Ectodermal cell (in vitro differentiated cells): Measurements from ENCODE around the gene CRYBA4.

Experiments used
- H3K27ac ChIP-seq: 2 replicates; pipeline ENCODE4 v1.7.0; 2013; ENCODE audit warnings: mild to moderate bottlenecking, low read depth, low read length; ENCODE audit not compliant: insufficient read depth, poor library complexity, severe bottlenecking
- H3K27me3 ChIP-seq: 2 replicates; pipeline ENCODE4 v1.7.0; 2013; ENCODE audit warnings: mild to moderate bottlenecking, low read length; ENCODE audit not compliant: insufficient read depth, control insufficient read depth, poor library complexity, severe bottlenecking
- H3K36me3 ChIP-seq: one replicate; pipeline ENCODE4 v1.7.0; 2013; ENCODE audit warnings: low read length; ENCODE audit not compliant: control insufficient read depth, insufficient read depth
- H3K4me1 ChIP-seq: one replicate; pipeline ENCODE4 v1.7.0; 2013; ENCODE audit warnings: low read length; ENCODE audit not compliant: control insufficient read depth, insufficient read depth
- H3K4me3 ChIP-seq: 2 replicates; pipeline ENCODE4 v1.7.0; 2013; ENCODE audit warnings: low read depth, low read length, control low read depth; ENCODE audit not compliant: insufficient read depth
- H3K9me3 ChIP-seq: 2 replicates; pipeline ENCODE4 v1.7.0; 2013; ENCODE audit warnings: mild to moderate bottlenecking, low read length, moderate library complexity; ENCODE audit not compliant: control insufficient read depth
- WGBS, 2 experiments: methylation state at CpG; one replicate each; pipeline ENCODE4 v1.1.7; 2013; ENCODE audit warnings: missing lambda C conversion rate in 2 of 2; 5-methylcytosine and 5-hydroxymethylcytosine counted together

CRYBA4 gene

GRCh38 chr22:26658161-26658560 lies 36.4 kb downstream of the CRYBA4 start:
- Histone ChIP-seq H3K27ac (peak overlapping the region; percentile 83), H3K9me3 (no peaks in the 10 kb centered on the region), H3K4me1 (peaks cover 32% of the 10 kb centered on the region), H3K4me3 (peak overlapping the region; percentile 83), H3K27me3 (peaks cover 11% of the 10 kb centered on the region), H3K36me3 (peaks cover 7% of the 10 kb centered on the region)
- 1 to 2% methylated on average over 11 of the region's 11 CpGs for WGBS, 2 experiments

- Histone ChIP-seq H3K4me1 (peaks cover 32% of the 10 kb centered on the region), H3K27me3 (peaks cover 11% of the 10 kb centered on the region), H3K4me3 (peak overlapping the region; percentile 83), H3K27ac (peak overlapping the region; percentile 83), H3K36me3 (peaks cover 13% of the 10 kb centered on the region), H3K9me3 (no peaks in the 10 kb centered on the region)
- WGBS, 2 experiments, result 3 to 5% methylated on average over 27 of the region's 27 CpGs
These were observed 37.1 kb downstream of the CRYBA4 start for GRCh38 chr22:26658671-26659478.

GRCh38 chr22:26660356-26660755 lies 38.6 kb downstream of the CRYBA4 start:
- H3K36me3 ChIP-seq, result peaks cover 13% of the 10 kb centered on the region
- H3K27me3 ChIP-seq, result peaks cover 11% of the 10 kb centered on the region
- peak overlapping the region; percentile 5 for H3K4me3 ChIP-seq
- H3K9me3 ChIP-seq, result no peaks in the 10 kb centered on the region
- WGBS, 2 experiments, result 77 to 82% methylated on average over 4 to 6 of the region's 6 CpGs
- peak overlapping the region; percentile 90 for H3K27ac ChIP-seq
- peaks cover 36% of the 10 kb centered on the region for H3K4me1 ChIP-seq

- H3K36me3 ChIP-seq, result peaks cover 15% of the 10 kb centered on the region
- peaks cover 11% of the 10 kb centered on the region for H3K27me3 ChIP-seq
- H3K4me1 ChIP-seq, result peaks cover 36% of the 10 kb centered on the region
- H3K9me3 ChIP-seq, result no peaks in the 10 kb centered on the region
- H3K4me3 ChIP-seq, result peak overlapping the region; percentile 5
- WGBS, 2 experiments, result 29 to 33% methylated on average over 7 of the region's 7 CpGs
- H3K27ac ChIP-seq, result peak overlapping the region; percentile 90
These were observed 39.3 kb downstream of the CRYBA4 start for GRCh38 chr22:26660961-26661578.

GRCh38 chr22:26662160-26662559 lies 40.4 kb downstream of the CRYBA4 start:
- no peak overlapping the region for H3K27ac ChIP-seq
- no peaks in the 10 kb centered on the region for H3K9me3 ChIP-seq
- peaks cover 8% of the 10 kb centered on the region for H3K27me3 ChIP-seq
- 85 to 92% methylated on average over 2 of the region's 2 CpGs for WGBS, 2 experiments
- peaks cover 32% of the 10 kb centered on the region for H3K4me1 ChIP-seq
- H3K4me3 ChIP-seq, result no peak overlapping the region
- H3K36me3 ChIP-seq, result peaks cover 21% of the 10 kb centered on the region

GRCh38 chr22:26663374-26663923 lies 41.7 kb downstream of the CRYBA4 start:
- H3K4me3 ChIP-seq, result no peak overlapping the region
- peaks cover under 1% of the 10 kb centered on the region for H3K27me3 ChIP-seq
- H3K9me3 ChIP-seq, result no peaks in the 10 kb centered on the region
- 94 to 95% methylated on average over 9 of the region's 9 CpGs for WGBS, 2 experiments
- H3K27ac ChIP-seq, result no peak overlapping the region
- H3K36me3 ChIP-seq, result peaks cover 21% of the 10 kb centered on the region
- peaks cover 35% of the 10 kb centered on the region for H3K4me1 ChIP-seq

GRCh38 chr22:26665813-26666231 lies 44.1 kb downstream of the CRYBA4 start:
- WGBS, 2 experiments, result 82 to 83% methylated on average over 4 of the region's 4 CpGs
- H3K36me3 ChIP-seq, result peaks cover 24% of the 10 kb centered on the region

GRCh38 chr22:26667140-26667539 lies 45.4 kb downstream of the CRYBA4 start:
- H3K4me1 ChIP-seq, result peaks cover 18% of the 10 kb centered on the region
- H3K4me3 ChIP-seq, result no peak overlapping the region
- 89% methylated on average over 13 of the region's 13 CpGs for WGBS, 2 experiments
- H3K36me3 ChIP-seq, result peaks cover 24% of the 10 kb centered on the region
- no peaks in the 10 kb centered on the region for H3K9me3 ChIP-seq
- no peak overlapping the region for H3K27ac ChIP-seq
- no peaks in the 10 kb centered on the region for H3K27me3 ChIP-seq

More at GRCh38 chr22:26665813-26666231, 44.1 kb downstream of the CRYBA4 start:
- Histone ChIP-seq H3K4me1 (peaks cover 27% of the 10 kb centered on the region), H3K27ac (no peak overlapping the region), H3K4me3 (no peak overlapping the region), H3K9me3 (no peaks in the 10 kb centered on the region), H3K27me3 (no peaks in the 10 kb centered on the region)

GRCh38 chr22:26669060-26669481 lies 47.3 kb downstream of the CRYBA4 start:
- 55 to 74% methylated on average over 2 of the region's 2 CpGs for WGBS, 2 experiments
- H3K27ac ChIP-seq, result no peak overlapping the region
- H3K36me3 ChIP-seq, result peaks cover 11% of the 10 kb centered on the region
- no peak overlapping the region for H3K4me3 ChIP-seq
- no peaks in the 10 kb centered on the region for H3K27me3 ChIP-seq
- no peaks in the 10 kb centered on the region for H3K9me3 ChIP-seq
- H3K4me1 ChIP-seq, result peaks cover 23% of the 10 kb centered on the region

GRCh38 chr22:26670459-26670858 lies 48.7 kb downstream of the CRYBA4 start:
- 94 to 97% methylated on average over 4 of the region's 4 CpGs for WGBS, 2 experiments
- Histone ChIP-seq H3K36me3 (peaks cover 11% of the 10 kb centered on the region), H3K27ac (no peak overlapping the region), H3K27me3 (no peaks in the 10 kb centered on the region), H3K9me3 (no peaks in the 10 kb centered on the region), H3K4me3 (no peak overlapping the region), H3K4me1 (peaks cover 22% of the 10 kb centered on the region)
